Effector CD8-positive, alpha-beta T cell (primary cell): ENCODE measurements around the gene MAPK14.

Source experiments
- DNase-seq: peaks from one replicate; lab custom pipeline; 2025; lab: John Stamatoyannopoulos, UW

The MAPK14 gene

GRCh38 chr6:36136034-36136433, 108.4 kb downstream of the MAPK14 start:
- DNase-seq, result no peak

- DNase-seq, result no peak
Observed at GRCh38 chr6:36136551-36136950, 108.9 kb downstream of the MAPK14 start.

- DNase-seq, result no peak
Observed at GRCh38 chr6:36138667-36139066, 111.1 kb downstream of the MAPK14 start.

- DNase-seq, result no peak
Observed at GRCh38 chr6:36139431-36139830, 111.8 kb downstream of the MAPK14 start.

- no peak for DNase-seq
Observed at GRCh38 chr6:36139991-36140710, 112.5 kb downstream of the MAPK14 start.

- no peak for DNase-seq
Observed at GRCh38 chr6:36141091-36141490, 113.5 kb downstream of the MAPK14 start.

- DNase-seq, result no peak
Observed at GRCh38 chr6:36141961-36142360, 114.4 kb downstream of the MAPK14 start.

GRCh38 chr6:36142971-36143838, 115.6 kb downstream of the MAPK14 start:
- DNase-seq, result no peak

GRCh38 chr6:36145495-36145894, 117.9 kb downstream of the MAPK14 start:
- DNase-seq, result no peak

- DNase-seq, result no peak
Observed at GRCh38 chr6:36147294-36147693, 119.7 kb downstream of the MAPK14 start.

GRCh38 chr6:36149476-36149875, 121.9 kb downstream of the MAPK14 start:
- DNase-seq, result no peak

GRCh38 chr6:36150283-36150682, 122.7 kb downstream of the MAPK14 start:
- DNase-seq, result no peak

GRCh38 chr6:36154286-36154685, 126.7 kb downstream of the MAPK14 start:
- no peak for DNase-seq

GRCh38 chr6:36155662-36156061, 128.1 kb downstream of the MAPK14 start:
- DNase-seq, result no peak

GRCh38 chr6:36160147-36160760, 132.6 kb downstream of the MAPK14 start:
- DNase-seq, result no peak
